MCF 10A (cell line): ENCODE measurements around the gene PIGC. TPM values are rescaled to one million over a fixed set of nuclear protein-coding genes. Genes with fewer than 3 reads are reported as not detected.
A peak's percentile ranks its signal among the peaks of the same experiment; 100 is the strongest.

Experiments
- BruUV-seq: library from RNA; stranded (reverse); fragments of 400-500 nt; replicated peaks from 2 replicates; lab custom pipeline; 2021; lab: Mats Ljungman, UMichigan
- CTCF ChIA-PET: fragments of 300-600 bp; sonication (Branson Sonifier 250); formaldehyde crosslinking; extraction: SDS; loops from one replicate; lab custom pipeline; 2021; ENCODE audit warnings: antibody characterized with exemption, inconsistent platforms; lab: Yijun Ruan, JAX
- POLR2A ChIA-PET: fragments of 300-600, 350-650 bp; sonication (Branson Sonifier 250); formaldehyde crosslinking; extraction: SDS; loops from one replicate; lab custom pipeline; 2020; ENCODE audit warnings: antibody characterized with exemption, inconsistent platforms; lab: Yijun Ruan, JAX
- DNase-seq: peaks from one replicate; pipeline ENCODE4 v3.0.0-alpha.2; 2018; ENCODE audit not compliant: unreplicated experiment
- H3K27ac Mint-ChIP-seq: one replicate; pipeline ENCODE4 v1.8.0; 2022; ENCODE audit warnings: mild to moderate bottlenecking, low read depth, mixed read lengths; ENCODE audit not compliant: unreplicated experiment
- H3K27me3 Mint-ChIP-seq: one replicate; pipeline ENCODE4 v1.8.0; 2022; ENCODE audit warnings: mixed read lengths; ENCODE audit not compliant: insufficient read depth, unreplicated experiment
- H3K36me3 Mint-ChIP-seq: one replicate; pipeline ENCODE4 v1.8.0; 2022; ENCODE audit warnings: mild to moderate bottlenecking, moderate library complexity, mixed read lengths; ENCODE audit not compliant: insufficient read depth, unreplicated experiment
- H3K4me1 Mint-ChIP-seq: one replicate; pipeline ENCODE4 v1.8.0; 2022; ENCODE audit warnings: mixed read lengths; ENCODE audit not compliant: insufficient read depth, unreplicated experiment
- H3K4me3 Mint-ChIP-seq: one replicate; pipeline ENCODE4 v1.8.0; 2022; ENCODE audit warnings: mild to moderate bottlenecking, moderate library complexity, mixed read lengths; ENCODE audit not compliant: unreplicated experiment
- H3K9me3 Mint-ChIP-seq: one replicate; pipeline ENCODE4 v1.8.0; 2022; ENCODE audit warnings: mixed read lengths; ENCODE audit not compliant: unreplicated experiment
- intact Hi-C: fragments of 100-400 bp; cut with micrococcal nuclease; formaldehyde crosslinking; loops from 2 replicates; pipeline ENCODE4 v1.14.1; 2022
- total RNA-seq: library from RNA; stranded (reverse); gene quantifications from 2 replicates; pipeline ENCODE4 v1.2.3, GENCODE V29; 2022
- TF ChIP-seq, protein P1 (sequence below): fragments of 200-600 bp; IDR thresholded peaks from one replicate; pipeline ENCODE4 v1.8.0; 2022; ENCODE audit warnings: antibody characterized with exemption, mild to moderate bottlenecking; ENCODE audit not compliant: unreplicated experiment

PIGC gene
- total RNA-seq, 1 experiment from 2014 or later, result 20.2 TPM

DNA sequence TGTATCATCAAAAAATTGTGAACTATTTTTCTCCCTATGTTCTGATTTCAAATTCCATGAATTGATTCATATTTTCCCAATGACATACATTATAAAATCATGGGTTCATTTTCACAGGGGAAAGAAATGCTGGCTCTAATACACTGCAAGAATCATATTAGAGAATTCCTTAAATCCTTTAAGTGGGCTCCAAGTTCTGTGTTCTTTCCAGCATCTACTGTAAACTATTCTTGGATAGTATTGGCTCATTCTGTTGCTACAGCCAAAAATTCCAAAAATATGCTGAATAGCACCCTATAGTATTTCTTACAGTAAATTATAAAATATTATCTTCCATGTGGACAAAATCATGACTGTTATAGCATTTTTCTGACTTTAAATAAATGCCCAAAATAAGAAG lies 42.4 kb downstream of the PIGC start:
- no TSS peak for BruUV-seq
- POLR2A ChIA-PET, result interaction anchor here (2.6 kb wide), 1 partner anchor 398 kb away, joined by 14 read pairs; no protein-coding TSS in a partner anchor
- TF ChIP-seq, protein P1, sequence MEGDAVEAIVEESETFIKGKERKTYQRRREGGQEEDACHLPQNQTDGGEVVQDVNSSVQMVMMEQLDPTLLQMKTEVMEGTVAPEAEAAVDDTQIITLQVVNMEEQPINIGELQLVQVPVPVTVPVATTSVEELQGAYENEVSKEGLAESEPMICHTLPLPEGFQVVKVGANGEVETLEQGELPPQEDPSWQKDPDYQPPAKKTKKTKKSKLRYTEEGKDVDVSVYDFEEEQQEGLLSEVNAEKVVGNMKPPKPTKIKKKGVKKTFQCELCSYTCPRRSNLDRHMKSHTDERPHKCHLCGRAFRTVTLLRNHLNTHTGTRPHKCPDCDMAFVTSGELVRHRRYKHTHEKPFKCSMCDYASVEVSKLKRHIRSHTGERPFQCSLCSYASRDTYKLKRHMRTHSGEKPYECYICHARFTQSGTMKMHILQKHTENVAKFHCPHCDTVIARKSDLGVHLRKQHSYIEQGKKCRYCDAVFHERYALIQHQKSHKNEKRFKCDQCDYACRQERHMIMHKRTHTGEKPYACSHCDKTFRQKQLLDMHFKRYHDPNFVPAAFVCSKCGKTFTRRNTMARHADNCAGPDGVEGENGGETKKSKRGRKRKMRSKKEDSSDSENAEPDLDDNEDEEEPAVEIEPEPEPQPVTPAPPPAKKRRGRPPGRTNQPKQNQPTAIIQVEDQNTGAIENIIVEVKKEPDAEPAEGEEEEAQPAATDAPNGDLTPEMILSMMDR, result no peak
- CTCF ChIA-PET, result interaction anchor here (0.7 to 8.5 kb wide), 9 partner anchors 14 to 399 kb away, joined by 3 to 135 read pairs (median 5); no protein-coding TSS in a partner anchor
- Mint-ChIP-seq H3K9me3 (no peaks in the 10 kb centered on the region), H3K27me3 (no peaks in the 10 kb centered on the region), H3K27ac (no peak overlapping the region), H3K4me3 (no peak overlapping the region), H3K36me3 (peaks cover 6% of the 10 kb centered on the region), H3K4me1 (peaks cover 23% of the 10 kb centered on the region)
- intact Hi-C loops, result no loop called here
- no peak for DNase-seq

DNA sequence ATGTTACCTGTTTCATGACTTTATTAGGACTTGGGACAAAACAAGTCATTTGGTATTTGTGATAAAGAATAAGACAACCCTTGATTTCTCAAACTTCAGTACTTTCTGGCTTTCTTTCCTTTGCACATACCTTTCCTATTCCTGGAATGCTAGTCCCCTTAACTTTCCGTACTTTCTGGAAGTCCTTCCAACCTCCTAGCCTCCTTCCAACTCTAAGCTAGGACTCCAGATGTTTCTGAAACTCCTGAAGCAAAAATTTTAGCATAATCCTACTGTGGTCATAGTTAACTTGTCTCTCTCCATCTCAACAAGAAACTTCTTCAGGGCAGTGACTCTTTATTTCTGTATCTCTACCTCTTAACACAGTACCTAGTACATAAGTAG lies 43.2 kb downstream of the PIGC start:
- TF ChIP-seq, protein P1, result no peak
- DNase-seq, result no peak
- H3K36me3 Mint-ChIP-seq, result peaks cover 6% of the 10 kb centered on the region
- peaks cover 23% of the 10 kb centered on the region for H3K4me1 Mint-ChIP-seq
- intact Hi-C loops, result no loop called here
- H3K27me3 Mint-ChIP-seq, result no peaks in the 10 kb centered on the region
- BruUV-seq, result no TSS peak
- ChIA-PET CTCF (interaction anchor here (0.5 to 8.5 kb wide), 19 partner anchors 15 to 615 kb away, joined by 3 to 135 read pairs (median 5); no protein-coding TSS in a partner anchor), POLR2A (interaction anchor here (2.6 kb wide), 1 partner anchor 398 kb away, joined by 14 read pairs; no protein-coding TSS in a partner anchor)
- H3K27ac Mint-ChIP-seq, result no peak overlapping the region
- H3K9me3 Mint-ChIP-seq, result no peaks in the 10 kb centered on the region
- no peak overlapping the region for H3K4me3 Mint-ChIP-seq

DNA sequence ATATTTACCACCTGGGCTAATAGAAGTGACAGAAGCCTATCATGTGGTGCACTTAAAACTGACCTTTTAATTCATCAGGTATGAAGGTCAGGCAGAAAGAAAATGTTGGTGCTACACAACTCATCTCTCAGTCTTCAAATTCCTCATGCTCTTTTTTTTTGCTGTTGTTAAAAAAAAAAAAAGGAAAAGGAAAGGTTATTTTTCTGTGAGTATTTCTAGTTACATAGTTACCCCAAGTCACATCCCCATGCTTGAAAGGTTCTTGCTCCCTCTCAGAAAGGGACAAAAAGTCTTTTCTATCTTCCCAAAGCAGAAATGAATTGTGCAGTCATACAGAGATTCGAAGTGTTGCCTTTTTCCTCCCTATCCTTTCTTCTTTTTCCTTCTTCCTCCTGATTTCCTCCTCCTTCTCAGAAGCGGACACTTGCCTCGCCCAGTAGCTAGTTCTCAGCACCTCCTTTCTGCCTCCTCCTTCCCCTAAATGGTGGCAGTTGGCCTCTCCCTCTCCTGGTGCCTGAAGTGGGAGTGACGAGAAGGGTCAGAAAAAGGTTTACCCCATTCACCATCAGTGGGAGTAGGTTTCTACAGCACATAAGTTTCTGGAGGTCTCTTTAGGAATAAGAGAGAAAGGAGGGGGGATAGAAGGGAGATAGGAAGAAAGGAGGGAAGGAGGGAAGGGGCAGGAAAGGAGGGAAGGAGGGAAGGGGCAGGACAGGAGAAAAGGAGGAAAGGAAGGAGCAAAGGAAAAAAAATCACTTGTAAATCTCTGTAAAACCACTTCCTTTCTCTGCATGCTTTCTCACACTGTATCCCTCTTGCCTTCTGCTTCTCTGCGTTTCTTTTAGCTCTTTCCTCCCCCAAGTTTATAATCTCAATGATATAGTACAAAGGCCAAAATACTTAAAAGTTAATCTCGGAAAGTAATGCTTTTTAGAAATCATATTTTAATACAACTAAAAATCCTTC lies 43.8 kb downstream of the PIGC start:
- H3K9me3 Mint-ChIP-seq, result no peaks in the 10 kb centered on the region
- peaks cover 24% of the 10 kb centered on the region for H3K4me1 Mint-ChIP-seq
- DNase-seq, result no peak
- H3K27me3 Mint-ChIP-seq, result no peaks in the 10 kb centered on the region
- TF ChIP-seq, protein P1, result no peak
- ChIA-PET POLR2A (interaction anchor here (0.6 to 2.6 kb wide), 15 partner anchors 41 to 599 kb away, joined by 3 to 14 read pairs (median 4); no protein-coding TSS in a partner anchor), CTCF (interaction anchor here (0.5 to 8.5 kb wide), 67 partner anchors 8 to 1076 kb away, joined by 3 to 135 read pairs (median 5); partner anchors contain the start of gene PIGC)
- intact Hi-C loops, result loop anchor here (1.0 to 2.0 kb wide), 10 partner anchors 29 to 415 kb away; no protein-coding TSS in a partner anchor
- no peak overlapping the region for H3K4me3 Mint-ChIP-seq
- H3K27ac Mint-ChIP-seq, result peak overlapping the region; percentile 21
- peaks cover 6% of the 10 kb centered on the region for H3K36me3 Mint-ChIP-seq
- BruUV-seq, result no TSS peak
